Esophagus mucosa (tissue), 1 donor: Measurements from ENCODE around the gene GOLGA2. TPM values are rescaled to one million over a fixed set of nuclear protein-coding genes. Genes with fewer than 3 reads are reported as not detected.

ENCODE experiments used
- ATAC-seq: fragments of 200-7000 bp; cut with Tn5 transposase; one replicate; pipeline ENCODE4 v1.9.1; 2020
- total RNA-seq: library from RNA; stranded (reverse); gene quantifications from one replicate; pipeline ENCODE4 v1.2.4, GENCODE V29; 2023
- donor health status: DM: yes; HTN: yes; CAD: no.

Gene GOLGA2
- total RNA-seq, 1 donor from 2014 or later: 68.3 TPM

DNA sequence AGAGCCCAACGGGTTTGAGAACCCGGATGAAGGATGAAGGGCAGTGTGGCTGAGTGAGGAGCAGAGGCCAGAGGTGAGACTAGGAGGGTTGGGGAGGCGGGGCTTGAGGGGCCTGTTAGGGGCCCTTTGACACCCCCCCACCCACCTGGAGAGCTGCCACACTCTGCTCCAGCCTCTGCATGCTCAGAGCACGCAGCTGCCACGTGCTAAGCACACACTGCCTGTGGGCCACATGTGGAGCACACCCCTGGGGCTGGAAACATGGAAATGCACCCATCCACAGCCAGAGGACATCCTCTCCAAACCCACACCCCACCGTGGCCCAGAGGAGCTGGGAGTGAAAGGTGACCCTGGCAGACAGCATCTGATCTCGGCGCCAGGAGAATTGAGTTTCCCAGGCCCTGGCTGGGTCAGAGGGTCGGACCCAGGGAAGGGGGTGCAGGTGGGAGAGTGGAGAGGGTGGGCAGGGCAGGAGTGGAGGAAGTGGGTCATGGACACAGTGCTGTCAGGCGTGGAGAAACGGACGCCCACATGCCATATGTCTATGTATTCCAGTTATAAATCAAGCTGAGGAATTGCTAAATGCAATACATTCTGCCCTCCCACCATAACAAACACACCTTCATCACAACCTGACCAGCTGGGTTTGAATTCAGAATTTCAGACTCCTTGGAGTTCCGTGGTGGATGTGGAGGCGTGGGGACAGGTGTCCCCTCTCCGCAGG, 66.7 kb downstream of the GOLGA2 start:
- no peak for ATAC-seq

DNA sequence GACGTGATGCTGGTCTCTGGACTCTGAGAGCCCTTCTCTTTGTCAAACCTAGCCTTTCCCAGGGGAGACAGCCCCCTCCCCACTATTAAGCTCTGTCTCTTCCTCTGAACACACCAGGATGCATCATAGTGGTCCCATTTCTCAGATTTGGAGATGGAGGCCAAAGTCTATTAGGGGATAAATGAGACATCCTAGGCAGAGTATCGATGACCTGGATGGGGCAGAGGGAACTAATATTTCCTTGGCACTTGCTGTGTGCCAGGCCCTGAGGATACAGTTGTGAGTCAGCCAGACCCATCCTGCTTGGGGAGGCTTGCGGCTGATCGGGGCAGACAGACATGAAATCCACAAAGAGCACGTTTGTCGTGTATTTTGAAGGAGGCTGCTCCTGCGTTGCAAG, 67.4 kb downstream of the GOLGA2 start:
- no peak for ATAC-seq

DNA sequence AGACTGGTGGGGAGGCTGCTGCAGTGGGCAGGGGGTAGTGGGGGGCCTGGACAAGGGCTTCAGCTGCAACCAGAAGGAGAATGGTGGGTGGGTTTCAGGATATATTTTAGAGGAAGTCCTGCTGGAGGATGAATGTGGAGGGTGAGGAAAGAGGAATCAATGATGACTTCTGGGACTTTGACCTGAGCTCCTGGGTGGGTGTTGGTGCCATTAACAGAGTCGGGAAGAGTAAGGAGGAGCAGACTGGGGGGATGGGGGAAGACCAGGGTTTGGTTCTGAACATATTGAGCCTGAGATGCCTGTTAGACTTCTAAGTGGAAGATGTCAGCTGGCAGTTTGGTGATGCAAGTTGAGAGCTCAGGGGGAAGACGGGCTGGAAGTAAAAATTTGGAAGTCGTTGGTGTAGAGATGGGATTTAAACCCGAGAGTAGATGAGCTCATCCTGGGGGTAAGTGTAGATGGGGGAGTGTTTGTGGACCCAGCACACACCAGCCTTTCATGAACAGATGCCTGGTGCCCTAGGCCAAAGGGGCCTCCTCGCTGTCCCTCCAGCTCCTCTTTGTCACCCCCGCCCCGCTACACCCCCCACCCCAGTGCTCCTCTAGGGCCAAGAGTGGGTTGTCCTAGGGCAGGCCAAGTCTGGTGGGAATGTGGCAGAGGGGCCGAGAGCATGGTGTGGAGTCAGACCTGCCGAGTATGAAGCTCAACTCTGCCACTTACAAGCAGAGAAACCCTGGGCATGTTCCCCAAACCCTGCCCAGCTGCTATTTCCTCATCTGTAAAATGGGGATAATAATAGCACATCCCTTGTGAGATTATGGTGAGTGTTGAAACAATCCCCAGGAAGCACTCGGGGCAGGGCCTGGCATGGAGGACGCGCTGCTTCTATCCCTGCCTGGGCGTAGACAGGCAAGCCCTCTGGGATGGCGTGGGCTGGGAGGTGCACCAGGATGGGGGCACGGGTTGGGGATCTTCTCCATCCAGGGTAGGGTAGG, 68.6 kb downstream of the GOLGA2 start:
- no peak for ATAC-seq

DNA sequence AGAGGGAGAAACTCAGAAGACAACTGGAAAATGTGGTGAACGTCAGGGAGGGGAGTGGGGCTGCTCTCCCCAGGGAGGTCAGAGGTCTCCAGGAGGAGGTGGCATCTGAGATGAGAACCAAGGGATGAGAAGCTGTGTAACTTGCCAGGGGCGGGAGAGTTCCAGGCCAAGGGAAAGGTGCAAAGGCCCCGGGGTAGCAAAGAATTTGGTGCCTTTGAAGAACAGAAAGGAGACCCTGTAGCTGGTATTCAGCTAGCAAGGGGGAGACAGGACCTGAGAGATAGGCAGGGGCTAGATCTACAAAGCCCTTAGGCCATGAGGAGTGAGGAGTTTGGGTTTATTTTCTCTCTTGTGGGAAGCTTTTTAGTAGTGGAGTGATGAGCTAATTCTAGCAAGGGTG, 69.3 kb downstream of the GOLGA2 start:
- ATAC-seq: no peak

Other genes with a start within 250 kb of the GOLGA2 start
- gene NAIF1, start 208.7 kb downstream of the GOLGA2 start, total RNA-seq: 7.1 TPM
- gene SLC25A25, start 207.8 kb downstream of the GOLGA2 start, total RNA-seq: 15.2 TPM
- 52.0 TPM for gene PTGES2, start 148.3 kb downstream of the GOLGA2 start, total RNA-seq
- gene LCN2, start 126.6 kb downstream of the GOLGA2 start, total RNA-seq: 525 TPM
- gene BBLN, start 115.7 kb downstream of the GOLGA2 start, total RNA-seq: 56.1 TPM
- gene CIZ1, start 84.4 kb downstream of the GOLGA2 start, total RNA-seq: 85.2 TPM
- 2.2 TPM for gene DNM1, start 72.6 kb downstream of the GOLGA2 start, total RNA-seq
- gene SWI5, start 269 bp upstream of the GOLGA2 start, total RNA-seq: 24.8 TPM
- 40.3 TPM for gene TRUB2, start 46.4 kb upstream of the GOLGA2 start, total RNA-seq
- 61.7 TPM for gene COQ4, start 46.8 kb upstream of the GOLGA2 start, total RNA-seq
- gene SLC27A4, start 64.5 kb upstream of the GOLGA2 start, total RNA-seq: 58.8 TPM
- 38.5 TPM for gene URM1, start 95.4 kb upstream of the GOLGA2 start, total RNA-seq
- gene CERCAM, start 144.8 kb upstream of the GOLGA2 start, total RNA-seq: 5.5 TPM
- gene ODF2, start 180.0 kb upstream of the GOLGA2 start, total RNA-seq: 14.5 TPM
- 22.5 TPM for gene GLE1, start 228.7 kb upstream of the GOLGA2 start, total RNA-seq